ENCODE measurements around the gene RHOBTB3.

The RHOBTB3 gene

GRCh38 chr5:95816776-95817175 lies 85.6 kb downstream of the RHOBTB3 start:
- ChIA-PET CTCF (no interaction called here), POLR2A (interaction anchor here (0.9 kb wide), 1 partner anchor 83 kb away, joined by 3 read pairs; no protein-coding TSS in a partner anchor)
- no peak overlapping the region for H3K4me3 ChIP-seq (ENCODE audit: low read depth, low read length)
- TF ChIP-seq, protein P1, sequence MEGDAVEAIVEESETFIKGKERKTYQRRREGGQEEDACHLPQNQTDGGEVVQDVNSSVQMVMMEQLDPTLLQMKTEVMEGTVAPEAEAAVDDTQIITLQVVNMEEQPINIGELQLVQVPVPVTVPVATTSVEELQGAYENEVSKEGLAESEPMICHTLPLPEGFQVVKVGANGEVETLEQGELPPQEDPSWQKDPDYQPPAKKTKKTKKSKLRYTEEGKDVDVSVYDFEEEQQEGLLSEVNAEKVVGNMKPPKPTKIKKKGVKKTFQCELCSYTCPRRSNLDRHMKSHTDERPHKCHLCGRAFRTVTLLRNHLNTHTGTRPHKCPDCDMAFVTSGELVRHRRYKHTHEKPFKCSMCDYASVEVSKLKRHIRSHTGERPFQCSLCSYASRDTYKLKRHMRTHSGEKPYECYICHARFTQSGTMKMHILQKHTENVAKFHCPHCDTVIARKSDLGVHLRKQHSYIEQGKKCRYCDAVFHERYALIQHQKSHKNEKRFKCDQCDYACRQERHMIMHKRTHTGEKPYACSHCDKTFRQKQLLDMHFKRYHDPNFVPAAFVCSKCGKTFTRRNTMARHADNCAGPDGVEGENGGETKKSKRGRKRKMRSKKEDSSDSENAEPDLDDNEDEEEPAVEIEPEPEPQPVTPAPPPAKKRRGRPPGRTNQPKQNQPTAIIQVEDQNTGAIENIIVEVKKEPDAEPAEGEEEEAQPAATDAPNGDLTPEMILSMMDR (IDR thresholded peaks at IDR 0.05; ENCODE audit: insufficient read depth, low read length, missing control alignments): no peak
- no peak for DNase-seq (ENCODE audit: low read depth, low spot score)

DNA sequence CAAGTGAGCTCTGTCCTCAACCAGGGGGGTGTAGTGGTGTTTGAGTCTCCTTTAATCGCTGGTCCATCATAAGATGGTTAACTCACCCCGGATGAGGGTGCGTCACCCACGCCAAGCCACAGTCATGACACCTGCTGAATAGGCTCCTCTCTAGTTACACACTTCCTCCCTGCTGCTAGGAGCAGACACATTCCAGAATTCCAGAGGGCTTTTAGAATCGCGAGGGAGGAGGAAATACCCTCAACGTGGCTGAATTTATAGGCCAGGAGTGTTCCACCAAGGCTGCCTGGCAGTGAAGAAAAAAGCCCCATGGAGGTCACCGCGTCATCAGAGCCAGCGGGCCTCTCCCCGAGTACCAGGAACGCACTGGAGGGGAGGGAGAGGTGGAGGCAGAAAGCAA lies 86.3 kb downstream of the RHOBTB3 start:
- no peak overlapping the region for H3K4me3 ChIP-seq (ENCODE audit: low read depth, low read length)
- TF ChIP-seq, protein P1 (IDR thresholded peaks at IDR 0.05; ENCODE audit: insufficient read depth, low read length, missing control alignments): no peak
- ChIA-PET POLR2A (interaction anchor here (0.9 kb wide), 1 partner anchor 84 kb away, joined by 3 read pairs; no protein-coding TSS in a partner anchor), CTCF (interaction anchor here (0.7 to 1.7 kb wide), 2 partner anchors 30 to 36 kb away, joined by 3 to 8 read pairs; no protein-coding TSS in a partner anchor)
- DNase-seq (ENCODE audit: low read depth, low spot score): no peak

GRCh38 chr5:95818181-95819147 lies 87.3 kb downstream of the RHOBTB3 start:
- DNase-seq (ENCODE audit: low read depth, low spot score): no peak
- CTCF ChIA-PET: interaction anchor here (0.7 to 2.0 kb wide), 7 partner anchors 11 to 174 kb away, joined by 3 to 11 read pairs (median 4); partner anchors contain the start of gene RFESD
- TF ChIP-seq, protein P1 (IDR thresholded peaks at IDR 0.05; ENCODE audit: insufficient read depth, low read length, missing control alignments): no peak
- no peak overlapping the region for H3K4me3 ChIP-seq (ENCODE audit: low read depth, low read length)
- POLR2A ChIA-PET: no interaction called here

- DNase-seq (ENCODE audit: low read depth, low spot score): no peak
- peak overlapping the region; percentile 83 for H3K4me3 ChIP-seq (ENCODE audit: low read depth, low read length)
- TF ChIP-seq, protein P1 (IDR thresholded peaks at IDR 0.05; ENCODE audit: insufficient read depth, low read length, missing control alignments): no peak
- CTCF ChIA-PET: interaction anchor here (0.8 to 5.1 kb wide), 7 partner anchors 14 to 157 kb away, joined by 3 to 30 read pairs (median 4); no protein-coding TSS in a partner anchor
- POLR2A ChIA-PET: interaction anchor here (1.4 kb wide), 1 partner anchor 91 kb away, joined by 7 read pairs; the partner anchor contains the start of gene RHOBTB3
Observed at GRCh38 chr5:95821110-95822021, 90.2 kb downstream of the RHOBTB3 start.

DNA sequence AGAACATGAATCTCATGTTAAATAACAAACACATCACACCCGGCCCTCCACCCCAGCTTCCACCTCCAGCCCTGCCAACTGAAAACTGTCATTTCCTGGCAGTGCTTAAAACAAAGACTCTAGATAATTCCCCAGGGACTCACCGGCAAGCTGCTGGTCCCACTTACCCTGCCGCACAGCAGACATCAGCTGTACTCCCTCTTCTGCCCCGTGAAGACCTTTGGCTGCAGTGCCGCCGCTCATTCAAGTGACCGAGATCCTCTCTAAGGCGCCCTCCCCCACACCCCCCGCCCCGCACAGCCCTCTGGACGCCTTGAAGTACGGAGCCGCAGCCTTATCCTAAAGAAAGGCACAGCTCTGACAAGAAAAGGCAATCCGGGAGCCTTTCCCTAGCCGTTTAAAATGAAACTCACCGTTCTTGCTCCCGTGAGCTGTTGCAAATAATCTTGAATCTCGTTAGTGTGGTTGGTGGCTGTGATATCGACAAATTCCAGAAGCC lies 91.0 kb downstream of the RHOBTB3 start:
- POLR2A ChIA-PET: interaction anchor here (0.6 to 2.1 kb wide), 6 partner anchors 12 to 91 kb away, joined by 3 to 8 read pairs (median 4); partner anchors contain the start of gene RHOBTB3
- DNase-seq (ENCODE audit: low read depth, low spot score): no peak
- TF ChIP-seq, protein P1 (IDR thresholded peaks at IDR 0.05; ENCODE audit: insufficient read depth, low read length, missing control alignments): no peak

More for the DNA sequence above, 91.0 kb downstream of the RHOBTB3 start:
- CTCF ChIA-PET: interaction anchor here (1.1 to 5.1 kb wide), 7 partner anchors 12 to 91 kb away, joined by 3 to 30 read pairs (median 9); partner anchors contain the start of gene RHOBTB3
- peak overlapping the region; percentile 83 for H3K4me3 ChIP-seq (ENCODE audit: low read depth, low read length)

All from AG04449 (cell line).